Right lobe of liver (tissue), 4 donors: ENCODE data around the gene SH3GL3.

Source experiments
- CTCF ChIP-seq, 4 donors: fragments of 200-600 bp in 3 of 4; fragments of 450-650 bp in 1 of 4; IDR thresholded peaks; one replicate each; pipeline versions ENCODE4 v1.5.1 to v1.8.0; 2016 to 2022; ENCODE audit warnings: antibody characterized with exemption in 4 of 4, mild to moderate bottlenecking in 2 of 4
- POLR2A ChIP-seq: fragments of 450-650 bp; IDR thresholded peaks from one replicate; pipeline ENCODE4 v1.6.1; 2017; ENCODE audit warnings: antibody characterized with exemption, mild to moderate bottlenecking
- donor health status: DM: no; HTN: no; CAD: no.
- donor health status: DM: no; HTN: no; CAD: no.
- donor health status: DM: no; HTN: yes; CAD: no.

- no peak for TF ChIP-seq POLR2A
- no peak for TF ChIP-seq CTCF (IDR thresholded peaks at IDR 0.05)
These were observed 154.9 kb downstream of the SH3GL3 start for GRCh38 chr15:83602021-83602420.
